ENCODE data around the gene FOXN3. TPM values are rescaled to one million over a fixed set of nuclear protein-coding genes. Genes with fewer than 3 reads are reported as not detected.

Gene FOXN3
- polyA plus RNA-seq, 2 of the 4 experiments (the other 2 are of a cell fraction), result 6.0 to 6.4 TPM

DNA sequence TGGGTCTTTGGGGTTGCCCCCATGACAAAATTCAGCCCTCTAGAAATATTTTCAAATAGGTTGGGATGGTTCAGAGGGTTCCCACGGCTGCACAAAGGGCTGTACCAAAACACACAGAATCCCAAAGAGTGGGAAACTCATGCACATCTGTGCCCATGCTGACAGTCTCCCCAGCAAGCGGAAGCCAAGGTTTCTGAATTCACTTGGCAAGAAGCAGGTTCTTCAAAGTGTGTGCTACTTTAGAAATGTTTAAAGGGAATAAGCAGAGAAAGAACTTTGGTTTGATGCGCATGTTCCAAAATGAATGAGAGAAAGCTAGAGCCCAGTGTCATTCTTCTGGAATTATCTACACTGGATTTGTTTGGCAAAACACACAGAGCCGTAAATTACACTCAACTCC, 46.7 kb downstream of the FOXN3 start:
- ChIA-PET POLR2A (no interaction called here), CTCF (interaction anchor here (0.8 kb wide), 1 partner anchor 11 kb away, joined by 3 read pairs; no protein-coding TSS in a partner anchor)
- no peak for DNase-seq (ENCODE audit: low read depth in 1 of 2, low spot score in 1 of 2)
- H3K4me3 ChIP-seq, result no peak overlapping the region
- H3K4me2 ChIP-seq, result no peak overlapping the region
- no peak overlapping the region for H3K27ac ChIP-seq
- no peak for ATAC-seq
- TF ChIP-seq POLR2AphosphoS2 (conservative IDR thresholded peaks at IDR 0.05; ENCODE audit: low read length), result no peak
- TF ChIP-seq PBX3 (IDR thresholded peaks at IDR 0.05), result no peak
- no peak for TF ChIP-seq EP300 (IDR thresholded peaks at IDR 0.05)
- no peak for TF ChIP-seq MAX (IDR thresholded peaks at IDR 0.05)
- no peak for TF ChIP-seq EHMT2 (IDR thresholded peaks at IDR 0.05; ENCODE audit: low read depth)
- TF ChIP-seq, protein P1, sequence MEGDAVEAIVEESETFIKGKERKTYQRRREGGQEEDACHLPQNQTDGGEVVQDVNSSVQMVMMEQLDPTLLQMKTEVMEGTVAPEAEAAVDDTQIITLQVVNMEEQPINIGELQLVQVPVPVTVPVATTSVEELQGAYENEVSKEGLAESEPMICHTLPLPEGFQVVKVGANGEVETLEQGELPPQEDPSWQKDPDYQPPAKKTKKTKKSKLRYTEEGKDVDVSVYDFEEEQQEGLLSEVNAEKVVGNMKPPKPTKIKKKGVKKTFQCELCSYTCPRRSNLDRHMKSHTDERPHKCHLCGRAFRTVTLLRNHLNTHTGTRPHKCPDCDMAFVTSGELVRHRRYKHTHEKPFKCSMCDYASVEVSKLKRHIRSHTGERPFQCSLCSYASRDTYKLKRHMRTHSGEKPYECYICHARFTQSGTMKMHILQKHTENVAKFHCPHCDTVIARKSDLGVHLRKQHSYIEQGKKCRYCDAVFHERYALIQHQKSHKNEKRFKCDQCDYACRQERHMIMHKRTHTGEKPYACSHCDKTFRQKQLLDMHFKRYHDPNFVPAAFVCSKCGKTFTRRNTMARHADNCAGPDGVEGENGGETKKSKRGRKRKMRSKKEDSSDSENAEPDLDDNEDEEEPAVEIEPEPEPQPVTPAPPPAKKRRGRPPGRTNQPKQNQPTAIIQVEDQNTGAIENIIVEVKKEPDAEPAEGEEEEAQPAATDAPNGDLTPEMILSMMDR (IDR thresholded peaks at IDR 0.05), result no peak
- no peak for TF ChIP-seq CBX8 (IDR thresholded peaks at IDR 0.05)
- no peak for TF ChIP-seq KDM1A (IDR thresholded peaks at IDR 0.05; ENCODE audit: low read depth)
- no peak for TF ChIP-seq HOXA7 (CRISPR knock-in tag; IDR thresholded peaks at IDR 0.05)
- no peak for TF ChIP-seq EHF (CRISPR knock-in tag; IDR thresholded peaks at IDR 0.05)
- no peak for TF ChIP-seq POLR2A (IDR thresholded peaks at IDR 0.05; ENCODE audit: low read length)
- no peak for TF ChIP-seq HDAC2 (IDR thresholded peaks at IDR 0.05)
- no peak for TF ChIP-seq TFCP2L1 (CRISPR knock-in tag; IDR thresholded peaks at IDR 0.05)
- H3K4me1 ChIP-seq, result 0 out of 3 replicates have a peak, but pooled peaks cover 5% of the 10 kb centered on the region
- WGBS (ENCODE audit: missing lambda C conversion rate), result 76% methylated on average over 4 of the region's 4 CpGs
- FAIRE-seq, result no peak
- no peaks in the 10 kb centered on the region for H3K9me3 ChIP-seq

DNA sequence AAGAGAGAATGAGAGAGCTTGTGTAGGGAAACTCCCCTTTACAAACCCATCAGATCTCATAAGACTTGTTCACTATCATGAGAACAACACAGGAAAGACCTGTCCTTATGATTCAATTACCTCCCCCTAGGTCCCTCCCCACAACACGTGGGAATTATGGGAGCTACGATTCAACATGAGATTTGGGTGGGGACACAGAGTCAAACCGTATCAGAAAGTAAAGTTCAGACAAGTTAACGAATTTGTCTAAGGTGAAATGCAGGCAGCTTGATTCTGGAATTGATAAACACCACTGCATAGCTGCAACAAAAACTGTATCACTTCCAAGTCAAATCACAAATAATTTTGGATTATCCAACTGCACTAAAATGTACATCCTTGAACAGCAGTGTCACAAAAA, 47.4 kb downstream of the FOXN3 start:
- H3K4me2 ChIP-seq, result no peak overlapping the region
- H3K4me1 ChIP-seq, result 0 out of 3 replicates have a peak, but pooled peaks cover 5% of the 10 kb centered on the region
- CTCF ChIA-PET, result interaction anchor here (0.8 to 1.5 kb wide), 2 partner anchors 11 to 18 kb away, joined by 3 read pairs; no protein-coding TSS in a partner anchor
- WGBS (ENCODE audit: missing lambda C conversion rate), result 54% methylated on average over 4 of the region's 4 CpGs
- no peak overlapping the region for H3K27ac ChIP-seq
- POLR2A ChIA-PET, result no interaction called here
- TF ChIP-seq PHF8 (IDR thresholded peaks at IDR 0.05; ENCODE audit: borderline replicate concordance, low read depth), result no peak
- TF ChIP-seq, protein P2, sequence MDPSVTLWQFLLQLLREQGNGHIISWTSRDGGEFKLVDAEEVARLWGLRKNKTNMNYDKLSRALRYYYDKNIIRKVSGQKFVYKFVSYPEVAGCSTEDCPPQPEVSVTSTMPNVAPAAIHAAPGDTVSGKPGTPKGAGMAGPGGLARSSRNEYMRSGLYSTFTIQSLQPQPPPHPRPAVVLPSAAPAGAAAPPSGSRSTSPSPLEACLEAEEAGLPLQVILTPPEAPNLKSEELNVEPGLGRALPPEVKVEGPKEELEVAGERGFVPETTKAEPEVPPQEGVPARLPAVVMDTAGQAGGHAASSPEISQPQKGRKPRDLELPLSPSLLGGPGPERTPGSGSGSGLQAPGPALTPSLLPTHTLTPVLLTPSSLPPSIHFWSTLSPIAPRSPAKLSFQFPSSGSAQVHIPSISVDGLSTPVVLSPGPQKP (IDR thresholded peaks at IDR 0.05; ENCODE audit: low read depth, low read length), result no peak
- TF ChIP-seq, protein P3, sequence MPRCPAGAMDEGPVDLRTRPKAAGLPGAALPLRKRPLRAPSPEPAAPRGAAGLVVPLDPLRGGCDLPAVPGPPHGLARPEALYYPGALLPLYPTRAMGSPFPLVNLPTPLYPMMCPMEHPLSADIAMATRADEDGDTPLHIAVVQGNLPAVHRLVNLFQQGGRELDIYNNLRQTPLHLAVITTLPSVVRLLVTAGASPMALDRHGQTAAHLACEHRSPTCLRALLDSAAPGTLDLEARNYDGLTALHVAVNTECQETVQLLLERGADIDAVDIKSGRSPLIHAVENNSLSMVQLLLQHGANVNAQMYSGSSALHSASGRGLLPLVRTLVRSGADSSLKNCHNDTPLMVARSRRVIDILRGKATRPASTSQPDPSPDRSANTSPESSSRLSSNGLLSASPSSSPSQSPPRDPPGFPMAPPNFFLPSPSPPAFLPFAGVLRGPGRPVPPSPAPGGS (IDR thresholded peaks at IDR 0.05), result no peak
- H3K4me3 ChIP-seq, result no peak overlapping the region
- no peaks in the 10 kb centered on the region for H3K9me3 ChIP-seq
- ATAC-seq (no peak), DNase-seq (ENCODE audit: low read depth in 1 of 2, low spot score in 1 of 2) (no peak), FAIRE-seq (no peak)

- Histone ChIP-seq H3K4me1 (0 out of 3 replicates have a peak, but pooled peaks cover 5% of the 10 kb centered on the region), H3K9me3 (no peaks in the 10 kb centered on the region), H3K4me3 (no peak overlapping the region), H3K27ac (no peak overlapping the region), H3K4me2 (no peak overlapping the region)
- POLR2A ChIA-PET, result no interaction called here
- CTCF ChIA-PET, result interaction anchor here (1.5 kb wide), 1 partner anchor 17 kb away, joined by 3 read pairs; no protein-coding TSS in a partner anchor
- 88% methylated on average over 12 of the region's 12 CpGs for WGBS (ENCODE audit: missing lambda C conversion rate)
- TF ChIP-seq MAFK (IDR thresholded peaks at IDR 0.05; ENCODE audit: partially characterized antibody) (peak; percentile 27), RAD21 (conservative IDR thresholded peaks at IDR 0.05 in 1 of 2, IDR thresholded peaks at IDR 0.05 in 1 of 2) (no peak)
- ATAC-seq (no peak), FAIRE-seq (no peak), DNase-seq (ENCODE audit: low read depth in 1 of 2, low spot score in 1 of 2) (no peak)
Measured at GRCh38 chr14:89368490-89369477, 48.2 kb downstream of the FOXN3 start.
